Tibial nerve (tissue), 4 donors: Measurements from ENCODE around the gene NOL8. TPM values are rescaled to one million over a fixed set of nuclear protein-coding genes. Genes with fewer than 3 reads are reported as not detected.

Experiments
- DNase-seq, 2 donors: peaks; one replicate each; pipeline ENCODE4 v3.0.0-alpha.2; 2019; ENCODE audit warnings: low spot score in 2 of 2
- H3K27ac ChIP-seq, 4 donors: fragments of 200-600 bp; sonication (generic) in 3 of 4; one replicate each; pipeline ENCODE4 v1.5.1; 2017 to 2019; ENCODE audit warnings: mild to moderate bottlenecking in 1 of 4
- H3K27me3 ChIP-seq, 2 donors: fragments of 200-600 bp; sonication (generic) in 1 of 2; one replicate each; pipeline versions ENCODE4 v1.5.1 to v1.6.0; 2017 to 2019
- H3K36me3 ChIP-seq, 3 donors: fragments of 200-600 bp; sonication (generic); one replicate each; pipeline ENCODE4 v1.5.1; 2018 to 2019
- H3K4me1 ChIP-seq, 4 donors: fragments of 200-600 bp; sonication (generic) in 3 of 4; one replicate each; pipeline ENCODE4 v1.5.1; 2017 to 2019
- H3K4me3 ChIP-seq, 4 donors: fragments of 200-600 bp; sonication (generic) in 3 of 4; one replicate each; pipeline ENCODE4 v1.5.1; 2017 to 2019; ENCODE audit warnings: mild to moderate bottlenecking in 1 of 4, moderate library complexity in 1 of 4
- H3K9me3 ChIP-seq, 4 donors: fragments of 200-600 bp; sonication (generic) in 3 of 4; one replicate each; pipeline ENCODE4 v1.5.1; 2017 to 2019
- EP300 ChIP-seq, 2 donors: sonication (generic); formaldehyde crosslinking; IDR thresholded peaks; one replicate each; pipeline ENCODE4 v1.6.1; 2017; ENCODE audit warnings: antibody characterized with exemption in 2 of 2, mild to moderate bottlenecking in 1 of 2
- POLR2A ChIP-seq, 2 donors: fragments of 450-650 bp; IDR thresholded peaks; one replicate each; pipeline ENCODE4 v1.6.1; 2017; ENCODE audit warnings: antibody characterized with exemption in 2 of 2, mild to moderate bottlenecking in 2 of 2, moderate library complexity in 2 of 2
- WGBS, 2 donors: methylation state at CpG; one replicate each; pipeline ENCODE4 v1.1.5; 2018; 5-methylcytosine and 5-hydroxymethylcytosine counted together
- total RNA-seq, 4 donors: library from RNA; depleted of rRNA; stranded (reverse); fragments of >200 nt; gene quantifications; one replicate each; pipeline ENCODE4 v1.1.0, GENCODE V29; 2016
- TF ChIP-seq, protein P1 (sequence below), 5 experiments: fragments of 200-600 bp in 3 of 5; fragments of 450-650 bp in 2 of 5; sonication (generic) in 3 of 5; IDR thresholded peaks; one replicate each; pipeline ENCODE4 v1.5.1; 2016 to 2019; ENCODE audit warnings: antibody characterized with exemption in 5 of 5, mild to moderate bottlenecking in 3 of 5, moderate library complexity in 2 of 5

NOL8 gene
- 10 to 100 TPM; 25.1 to 45.6 (median 31.4) TPM for total RNA-seq

DNA sequence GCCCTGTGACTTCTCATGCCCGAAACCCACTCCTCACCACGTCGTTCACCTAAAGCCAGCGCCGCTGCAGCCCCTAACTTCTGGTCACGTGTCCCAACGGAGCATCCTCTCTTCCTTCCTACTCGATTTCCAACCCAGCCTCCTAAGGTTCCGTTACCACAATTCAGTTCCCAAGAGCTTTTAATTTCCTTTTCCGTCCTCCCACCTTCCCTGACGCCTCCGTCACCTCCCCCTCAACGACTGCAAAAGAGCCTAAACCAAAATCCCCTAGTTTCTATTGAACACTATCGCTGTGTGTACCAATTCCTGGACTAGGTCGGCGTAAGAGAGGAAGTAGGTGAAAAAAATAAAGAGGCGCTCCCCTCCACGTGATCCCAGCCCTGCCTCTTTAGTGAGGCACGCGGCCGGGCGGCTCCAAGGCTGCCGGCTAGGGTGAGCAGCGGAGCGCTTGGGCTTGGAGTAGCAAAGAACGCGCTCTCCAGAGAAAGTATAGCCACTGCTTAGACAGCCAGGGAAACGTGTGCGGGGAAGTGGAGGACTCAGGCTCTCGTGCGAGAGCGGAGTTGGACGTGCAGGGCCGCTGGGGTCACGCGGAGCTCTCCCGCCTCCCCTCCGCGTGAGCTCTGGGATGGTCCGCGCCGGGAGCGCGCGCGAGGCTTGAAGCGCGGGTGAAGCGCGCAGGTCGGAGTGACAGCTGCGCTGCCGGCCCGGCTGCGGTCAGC is at the start of gene NOL8, which contains the start of gene CENPP:
TSS of gene NOL8 (minus strand) at position 82 of the 722 bp plus-strand sequence. CDS start 1,189 bp downstream, outside the sequence.
TSS of gene CENPP (plus strand) at position 685 of the 722 bp plus-strand sequence.
- peak; percentile 67 to 80 for DNase-seq
- Histone ChIP-seq H3K4me1 (peaks cover 0 to 33% (median 17%) of the 10 kb centered on the region in 4 donors), H3K36me3 (peaks cover 0 to 25% (median 0%) of the 10 kb centered on the region in 3 donors), H3K9me3 (no peaks in the 10 kb centered on the region), H3K4me3 (peak within 1 kb of the TSS; percentile 47 to 89 (median 70)), H3K27me3 (no peaks in the 10 kb centered on the region), H3K27ac (peak within 1 kb of the TSS; percentile 90 to 97 (median 94))
- WGBS, 2 donors = 0 to 1% methylated on average over 40 to 50 of the region's 55 CpGs
- TF ChIP-seq EP300 (IDR thresholded peaks at IDR 0.05) (peak in 1 of 2 donors; percentile 92), POLR2A (IDR thresholded peaks at IDR 0.05) (no peak)
- TF ChIP-seq, protein P1, sequence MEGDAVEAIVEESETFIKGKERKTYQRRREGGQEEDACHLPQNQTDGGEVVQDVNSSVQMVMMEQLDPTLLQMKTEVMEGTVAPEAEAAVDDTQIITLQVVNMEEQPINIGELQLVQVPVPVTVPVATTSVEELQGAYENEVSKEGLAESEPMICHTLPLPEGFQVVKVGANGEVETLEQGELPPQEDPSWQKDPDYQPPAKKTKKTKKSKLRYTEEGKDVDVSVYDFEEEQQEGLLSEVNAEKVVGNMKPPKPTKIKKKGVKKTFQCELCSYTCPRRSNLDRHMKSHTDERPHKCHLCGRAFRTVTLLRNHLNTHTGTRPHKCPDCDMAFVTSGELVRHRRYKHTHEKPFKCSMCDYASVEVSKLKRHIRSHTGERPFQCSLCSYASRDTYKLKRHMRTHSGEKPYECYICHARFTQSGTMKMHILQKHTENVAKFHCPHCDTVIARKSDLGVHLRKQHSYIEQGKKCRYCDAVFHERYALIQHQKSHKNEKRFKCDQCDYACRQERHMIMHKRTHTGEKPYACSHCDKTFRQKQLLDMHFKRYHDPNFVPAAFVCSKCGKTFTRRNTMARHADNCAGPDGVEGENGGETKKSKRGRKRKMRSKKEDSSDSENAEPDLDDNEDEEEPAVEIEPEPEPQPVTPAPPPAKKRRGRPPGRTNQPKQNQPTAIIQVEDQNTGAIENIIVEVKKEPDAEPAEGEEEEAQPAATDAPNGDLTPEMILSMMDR (IDR thresholded peaks at IDR 0.05) = peak in 2 of 5 experiments; percentile 30 to 56

DNA sequence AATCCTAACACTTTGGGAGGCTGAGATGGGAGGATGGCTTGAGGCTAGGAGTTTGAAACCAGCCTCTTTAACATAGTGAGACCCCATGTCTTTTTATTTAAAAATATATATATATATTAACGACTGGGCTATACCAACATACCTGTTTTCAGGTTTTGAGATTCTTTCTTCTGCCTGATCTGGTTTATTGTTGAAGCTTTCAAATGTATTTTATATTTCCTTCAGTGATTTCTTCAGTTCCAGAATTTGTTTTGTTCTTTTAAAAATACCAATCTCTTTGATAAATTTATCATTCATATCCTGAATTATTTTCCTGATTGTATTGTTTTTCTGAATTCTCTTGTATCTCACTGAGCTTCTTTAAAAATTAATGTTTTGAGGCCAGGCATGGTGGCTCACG is 48.0 kb upstream of the NOL8 start:
- 93 to 94% methylated on average over 2 of the region's 2 CpGs for WGBS, 2 donors
- H3K4me1 ChIP-seq = no peaks in the 10 kb centered on the region
- H3K27ac ChIP-seq = no peak overlapping the region
- DNase-seq = no peak
- H3K36me3 ChIP-seq = no peaks in the 10 kb centered on the region
- H3K4me3 ChIP-seq = no peak overlapping the region
- no peak for TF ChIP-seq EP300 (IDR thresholded peaks at IDR 0.05)
- TF ChIP-seq, protein P1 (IDR thresholded peaks at IDR 0.05) = no peak
- no peak for TF ChIP-seq POLR2A (IDR thresholded peaks at IDR 0.05)
- peaks cover 0 to 32% (median 5%) of the 10 kb centered on the region in 4 donors for H3K9me3 ChIP-seq
- H3K27me3 ChIP-seq = no peaks in the 10 kb centered on the region

DNA sequence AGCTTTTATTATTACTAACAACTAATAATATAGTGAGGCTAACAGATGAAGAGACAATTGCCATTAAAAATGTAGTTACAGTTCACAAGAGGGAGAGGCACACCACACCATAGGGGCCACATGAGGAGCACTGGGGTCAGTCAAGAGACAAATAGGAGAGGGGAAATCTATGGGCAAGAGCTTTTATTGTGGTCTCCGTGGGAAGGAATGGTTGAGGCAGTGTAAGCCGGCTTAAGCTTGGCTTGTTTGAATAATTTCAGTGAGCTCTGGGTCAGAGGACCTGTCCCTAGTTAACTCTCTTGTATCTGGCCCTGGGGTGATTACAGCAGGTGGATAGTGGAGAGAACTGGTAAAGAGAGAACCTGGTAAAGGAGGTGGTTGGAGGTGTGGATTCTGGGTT is 43.9 kb upstream of the NOL8 start:
- Histone ChIP-seq H3K4me1 (no peaks in the 10 kb centered on the region), H3K27ac (no peak overlapping the region), H3K4me3 (no peak overlapping the region), H3K36me3 (peaks cover 0 to 13% (median 0%) of the 10 kb centered on the region in 3 donors), H3K27me3 (no peaks in the 10 kb centered on the region), H3K9me3 (peaks cover 0 to 21% (median 1%) of the 10 kb centered on the region in 4 donors)
- 33 to 45% methylated on average over 2 of the region's 2 CpGs for whole genome bisulfite sequencing, 2 donors
- no peak for DNase-seq
- TF ChIP-seq POLR2A (IDR thresholded peaks at IDR 0.05) (no peak), EP300 (IDR thresholded peaks at IDR 0.05) (no peak)
- TF ChIP-seq, protein P1 (IDR thresholded peaks at IDR 0.05) = no peak

DNA sequence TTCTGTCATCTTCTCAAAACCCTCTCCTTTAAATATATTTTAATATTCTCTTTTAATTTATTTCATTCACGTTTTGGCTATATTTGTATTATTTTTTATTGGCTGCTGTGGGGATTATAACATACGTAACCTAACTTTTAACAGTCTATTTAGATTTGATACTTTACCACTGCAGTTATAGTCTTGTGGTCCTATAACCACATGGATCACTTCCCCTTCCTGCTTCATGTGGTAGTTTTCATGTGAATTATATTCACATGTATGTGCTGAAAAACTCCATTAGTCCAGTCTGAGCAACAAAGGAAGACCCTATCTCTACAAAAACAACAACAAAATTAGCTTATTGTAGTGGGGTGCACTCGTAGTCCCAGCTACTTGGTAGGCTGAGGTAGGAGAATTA is 34.9 kb upstream of the NOL8 start:
- Histone ChIP-seq H3K36me3 (peaks cover 0 to 19% (median 0%) of the 10 kb centered on the region in 3 donors), H3K27me3 (no peaks in the 10 kb centered on the region), H3K4me1 (no peaks in the 10 kb centered on the region), H3K4me3 (no peak overlapping the region), H3K9me3 (peaks cover 0 to 42% (median 5%) of the 10 kb centered on the region in 4 donors), H3K27ac (no peak overlapping the region)
- TF ChIP-seq EP300 (IDR thresholded peaks at IDR 0.05) (no peak), POLR2A (IDR thresholded peaks at IDR 0.05) (no peak)
- TF ChIP-seq, protein P1 (IDR thresholded peaks at IDR 0.05) = no peak
- 70 to 80% methylated on average over 3 of the region's 3 CpGs for WGBS, 2 donors
- DNase-seq = no peak

DNA sequence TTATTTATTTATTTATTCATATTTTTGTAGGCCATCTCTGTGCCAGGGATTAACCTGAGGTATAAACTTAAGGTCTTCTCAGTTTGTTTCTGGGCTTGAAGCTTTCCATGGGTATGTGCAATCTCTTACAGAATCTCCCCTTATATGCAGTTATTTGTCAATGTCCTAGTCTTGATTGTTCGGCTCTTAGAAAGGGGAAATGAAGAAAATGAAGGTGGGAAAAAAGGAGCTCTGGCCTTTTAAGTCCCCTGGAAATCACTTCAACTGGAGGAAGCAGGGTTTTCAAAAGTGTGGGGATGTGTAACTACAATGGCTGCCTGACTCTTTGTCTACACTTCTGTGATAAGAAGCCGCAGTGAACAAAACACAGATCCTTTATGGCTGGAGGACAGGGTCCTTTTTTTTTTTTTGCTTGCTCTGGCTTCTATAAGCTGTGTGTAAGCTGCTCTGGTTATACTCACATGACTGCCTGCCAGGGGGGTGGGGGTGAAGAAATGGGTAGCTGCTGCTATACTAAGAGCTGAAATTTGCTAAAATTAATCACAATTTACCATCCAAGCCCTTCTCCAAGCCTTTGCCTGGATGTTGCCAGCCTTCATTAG is 34.3 kb upstream of the NOL8 start:
- 47 to 66% methylated on average over 2 of the region's 2 CpGs for WGBS, 2 donors
- TF ChIP-seq, protein P1 (IDR thresholded peaks at IDR 0.05) = no peak
- TF ChIP-seq EP300 (IDR thresholded peaks at IDR 0.05) = no peak
- no peak for TF ChIP-seq POLR2A (IDR thresholded peaks at IDR 0.05)
- H3K27ac ChIP-seq = no peak overlapping the region

More for the DNA sequence above, 34.3 kb upstream of the NOL8 start:
- H3K27me3 ChIP-seq = no peaks in the 10 kb centered on the region
- no peak overlapping the region for H3K4me3 ChIP-seq
- H3K36me3 ChIP-seq = peaks cover 0 to 19% (median 0%) of the 10 kb centered on the region in 3 donors
- no peaks in the 10 kb centered on the region for H3K4me1 ChIP-seq
- no peak for DNase-seq
- peaks cover 0 to 44% (median 8%) of the 10 kb centered on the region in 4 donors for H3K9me3 ChIP-seq
